Gastroesophageal sphincter (tissue), 3 donors: ENCODE measurements around the gene FAM151A.

Source experiments
- EP300 ChIP-seq: sonication (generic); formaldehyde crosslinking; IDR thresholded peaks from one replicate; pipeline ENCODE4 v1.6.1; 2017; ENCODE audit warnings: antibody characterized with exemption, mild to moderate bottlenecking
- TF ChIP-seq, protein P1 (sequence below), 4 experiments: fragments of 200-600 bp in 2 of 4; fragments of 450-650 bp in 2 of 4; sonication (generic) in 1 of 4; IDR thresholded peaks; one replicate each; pipeline ENCODE4 v1.5.1; 2017 to 2019; ENCODE audit warnings: antibody characterized with exemption in 4 of 4, mild to moderate bottlenecking in 2 of 4, moderate library complexity in 2 of 4

DNA sequence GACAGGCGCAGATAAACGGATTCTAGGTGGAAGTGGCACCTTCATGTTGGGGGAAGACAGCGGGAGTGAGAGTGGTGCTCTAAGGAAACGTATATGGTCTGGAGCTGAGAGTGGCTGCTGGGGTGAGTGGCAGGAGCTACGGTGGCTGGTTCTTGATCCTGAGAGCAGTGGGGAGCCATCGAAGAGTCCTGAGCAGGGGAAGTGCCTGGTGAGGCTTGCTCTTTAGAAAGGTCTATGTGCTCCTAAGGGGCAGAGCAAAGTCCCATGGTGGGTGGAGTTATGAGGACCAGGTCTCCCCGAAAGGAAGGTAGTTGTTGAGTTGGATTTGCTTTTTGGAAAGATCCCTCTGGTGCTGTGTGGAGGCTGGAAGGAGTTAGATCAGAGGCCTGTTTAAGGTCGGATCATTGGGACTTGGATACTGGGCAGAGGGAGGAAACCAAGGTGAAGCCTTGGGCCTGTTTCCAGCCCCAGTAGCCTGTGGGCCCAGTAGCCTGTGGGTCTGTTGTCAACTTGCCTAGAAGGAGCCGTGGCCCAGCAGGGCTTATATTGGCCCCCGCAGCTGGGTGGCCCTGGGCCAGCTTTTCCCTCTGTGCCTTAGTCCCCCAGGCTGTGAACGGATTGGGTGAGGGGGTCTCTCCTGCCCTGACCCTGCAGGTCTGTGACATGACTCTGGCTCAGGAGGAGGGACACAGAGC is 42.3 kb downstream of the FAM151A start:
- TF ChIP-seq, protein P1, sequence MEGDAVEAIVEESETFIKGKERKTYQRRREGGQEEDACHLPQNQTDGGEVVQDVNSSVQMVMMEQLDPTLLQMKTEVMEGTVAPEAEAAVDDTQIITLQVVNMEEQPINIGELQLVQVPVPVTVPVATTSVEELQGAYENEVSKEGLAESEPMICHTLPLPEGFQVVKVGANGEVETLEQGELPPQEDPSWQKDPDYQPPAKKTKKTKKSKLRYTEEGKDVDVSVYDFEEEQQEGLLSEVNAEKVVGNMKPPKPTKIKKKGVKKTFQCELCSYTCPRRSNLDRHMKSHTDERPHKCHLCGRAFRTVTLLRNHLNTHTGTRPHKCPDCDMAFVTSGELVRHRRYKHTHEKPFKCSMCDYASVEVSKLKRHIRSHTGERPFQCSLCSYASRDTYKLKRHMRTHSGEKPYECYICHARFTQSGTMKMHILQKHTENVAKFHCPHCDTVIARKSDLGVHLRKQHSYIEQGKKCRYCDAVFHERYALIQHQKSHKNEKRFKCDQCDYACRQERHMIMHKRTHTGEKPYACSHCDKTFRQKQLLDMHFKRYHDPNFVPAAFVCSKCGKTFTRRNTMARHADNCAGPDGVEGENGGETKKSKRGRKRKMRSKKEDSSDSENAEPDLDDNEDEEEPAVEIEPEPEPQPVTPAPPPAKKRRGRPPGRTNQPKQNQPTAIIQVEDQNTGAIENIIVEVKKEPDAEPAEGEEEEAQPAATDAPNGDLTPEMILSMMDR (IDR thresholded peaks at IDR 0.05): no peak
- TF ChIP-seq EP300: no peak
